WTC11 (cell line): ENCODE measurements around the gene REL. TPM values are rescaled to one million over a fixed set of nuclear protein-coding genes. Genes with fewer than 3 reads are reported as not detected.

Source experiments
- ATAC-seq: fragments of 200-7000 bp; cut with Tn5 transposase; 2 replicates; pipeline ENCODE4 v1.10.0; 2021; ENCODE audit warnings: mild to moderate bottlenecking, moderate library complexity
- CTCF ChIA-PET: fragments of 300-600 bp; sonication (Branson Sonifier 250); formaldehyde crosslinking; loops from one replicate; lab custom pipeline; 2021; ENCODE audit warnings: antibody characterized with exemption; lab: Charles Lee
- POLR2A ChIA-PET: fragments of 350-600 bp; sonication (Branson Sonifier 250); formaldehyde crosslinking; loops from one replicate; lab custom pipeline; 2021; ENCODE audit warnings: antibody characterized with exemption; lab: Charles Lee
- DNase-seq: peaks from one replicate; pipeline ENCODE4 v3.0.0; 2021; ENCODE audit warnings: low spot score
- H3K27ac Mint-ChIP-seq: 2 replicates; pipeline ENCODE4 v1.8.0; 2021; ENCODE audit warnings: mixed read lengths
- H3K27me3 Mint-ChIP-seq: 2 replicates; pipeline ENCODE4 v1.8.0; 2021; ENCODE audit warnings: low read depth, mild to moderate bottlenecking, moderate library complexity, mixed read lengths
- H3K36me3 Mint-ChIP-seq: 2 replicates; pipeline ENCODE4 v1.8.0; 2021; ENCODE audit warnings: mixed read lengths
- H3K4me1 Mint-ChIP-seq: 2 replicates; pipeline ENCODE4 v1.8.0; 2022; ENCODE audit warnings: mixed read lengths
- H3K4me3 Mint-ChIP-seq: 2 replicates; pipeline ENCODE4 v1.8.0; 2021; ENCODE audit warnings: mild to moderate bottlenecking, moderate library complexity, mixed read lengths
- H3K9me3 Mint-ChIP-seq: 2 replicates; pipeline ENCODE4 v1.8.0; 2021; ENCODE audit warnings: mixed read lengths
- ATF3 ChIP-seq: sonication (generic); formaldehyde crosslinking; conservative IDR thresholded peaks from 2 replicates; pipeline ENCODE4 v1.8.1; 2022; ENCODE audit warnings: mild to moderate bottlenecking, missing genetic modification reagents
- CBFB ChIP-seq: sonication (generic); formaldehyde crosslinking; IDR thresholded peaks from 2 replicates; pipeline ENCODE4 v1.8.1; 2022; ENCODE audit warnings: mild to moderate bottlenecking, low read depth, missing genetic modification reagents
- CREM ChIP-seq: sonication (generic); formaldehyde crosslinking; IDR thresholded peaks from 2 replicates; pipeline ENCODE4 v1.8.1; 2022; ENCODE audit warnings: mild to moderate bottlenecking, missing genetic modification reagents, moderate library complexity
- EMX1 ChIP-seq: fragments of 250-450 bp; sonication (Bioruptor Pico); IDR thresholded peaks from 2 replicates; pipeline ENCODE4 v1.8.0; 2021; ENCODE audit warnings: mild to moderate bottlenecking
- FOXJ3 ChIP-seq: sonication (generic); formaldehyde crosslinking; IDR thresholded peaks from 2 replicates; pipeline ENCODE4 v1.9.0; 2021; ENCODE audit warnings: missing genetic modification reagents, mild to moderate bottlenecking, borderline replicate concordance
- IRF1 ChIP-seq: sonication (generic); formaldehyde crosslinking; IDR thresholded peaks from 2 replicates; pipeline ENCODE4 v1.8.0; 2023; ENCODE audit warnings: missing genetic modification reagents
- IRF2 ChIP-seq: sonication (generic); formaldehyde crosslinking; IDR thresholded peaks from 2 replicates; pipeline ENCODE4 v1.8.0; 2022; ENCODE audit warnings: low read depth, missing genetic modification reagents, borderline replicate concordance
- MLX ChIP-seq: sonication (generic); formaldehyde crosslinking; IDR thresholded peaks from 2 replicates; pipeline ENCODE4 v1.8.1; 2023; ENCODE audit warnings: mild to moderate bottlenecking, missing genetic modification reagents, moderate library complexity
- MYBL2 ChIP-seq: sonication (generic); formaldehyde crosslinking; IDR thresholded peaks from 2 replicates; pipeline ENCODE4 v1.8.1; 2023; ENCODE audit warnings: mild to moderate bottlenecking, moderate library complexity, missing genetic modification reagents
- NFE2L1 ChIP-seq: sonication (generic); formaldehyde crosslinking; IDR thresholded peaks from 2 replicates; pipeline ENCODE4 v1.8.1; 2023; ENCODE audit warnings: missing genetic modification reagents
- NR3C1 ChIP-seq: sonication (generic); formaldehyde crosslinking; conservative IDR thresholded peaks from 2 replicates; pipeline ENCODE4 v1.8.1; 2023; ENCODE audit warnings: low read depth, mild to moderate bottlenecking, missing genetic modification reagents
- RORB ChIP-seq: fragments of 250-450 bp; sonication (Bioruptor Pico); IDR thresholded peaks from 2 replicates; pipeline ENCODE4 v1.9.0; 2021; ENCODE audit warnings: mild to moderate bottlenecking
- SMAD3 ChIP-seq: sonication (generic); formaldehyde crosslinking; IDR thresholded peaks from 2 replicates; pipeline ENCODE4 v1.8.0; 2022; ENCODE audit warnings: missing genetic modification reagents, mild to moderate bottlenecking, borderline replicate concordance
- SMAD4 ChIP-seq: sonication (generic); formaldehyde crosslinking; IDR thresholded peaks from 2 replicates; pipeline ENCODE4 v1.8.0; 2022; ENCODE audit warnings: mild to moderate bottlenecking, missing genetic modification reagents
- TEAD1 ChIP-seq: sonication (generic); formaldehyde crosslinking; IDR thresholded peaks from 2 replicates; pipeline ENCODE4 v1.8.0; 2022; ENCODE audit warnings: mild to moderate bottlenecking, missing genetic modification reagents
- USF1 ChIP-seq: sonication (generic); formaldehyde crosslinking; IDR thresholded peaks from 2 replicates; pipeline ENCODE4 v1.8.0; 2022; ENCODE audit warnings: mild to moderate bottlenecking, missing genetic modification reagents
- ZBTB21 ChIP-seq: sonication (generic); formaldehyde crosslinking; IDR thresholded peaks from 2 replicates; pipeline ENCODE4 v1.8.1; 2023; ENCODE audit warnings: mild to moderate bottlenecking, missing genetic modification reagents, borderline replicate concordance
- ZNF138 ChIP-seq: sonication (generic); formaldehyde crosslinking; conservative IDR thresholded peaks from 2 replicates; pipeline ENCODE4 v1.8.1; 2022; ENCODE audit warnings: mild to moderate bottlenecking, moderate library complexity, missing genetic modification reagents
- total RNA-seq: library from RNA; stranded (reverse); gene quantifications from 3 replicates; pipeline ENCODE4 v1.2.3, GENCODE V29; 2021
- TF ChIP-seq, protein P1 (sequence below): fragments of 250-450 bp; sonication (Bioruptor Pico); IDR thresholded peaks from 2 replicates; pipeline ENCODE4 v1.9.0; 2021; ENCODE audit warnings: mild to moderate bottlenecking
- TF ChIP-seq, protein P2 (sequence below): fragments of 250-450 bp; sonication (Bioruptor Pico); IDR thresholded peaks from 2 replicates; pipeline ENCODE4 v1.8.0; 2021; ENCODE audit warnings: mild to moderate bottlenecking
- TF ChIP-seq, protein P3 (sequence below): sonication (generic); formaldehyde crosslinking; IDR thresholded peaks from 2 replicates; pipeline ENCODE4 v1.8.0; 2023; ENCODE audit warnings: missing genetic modification reagents, mild to moderate bottlenecking, borderline replicate concordance

Gene REL
- total RNA-seq, 1 experiment from 2014 or later, result 8.4 TPM

- TF ChIP-seq CBFB (CRISPR knock-in tag) (no peak), FOXJ3 (no peak)
- TF ChIP-seq, protein P1, sequence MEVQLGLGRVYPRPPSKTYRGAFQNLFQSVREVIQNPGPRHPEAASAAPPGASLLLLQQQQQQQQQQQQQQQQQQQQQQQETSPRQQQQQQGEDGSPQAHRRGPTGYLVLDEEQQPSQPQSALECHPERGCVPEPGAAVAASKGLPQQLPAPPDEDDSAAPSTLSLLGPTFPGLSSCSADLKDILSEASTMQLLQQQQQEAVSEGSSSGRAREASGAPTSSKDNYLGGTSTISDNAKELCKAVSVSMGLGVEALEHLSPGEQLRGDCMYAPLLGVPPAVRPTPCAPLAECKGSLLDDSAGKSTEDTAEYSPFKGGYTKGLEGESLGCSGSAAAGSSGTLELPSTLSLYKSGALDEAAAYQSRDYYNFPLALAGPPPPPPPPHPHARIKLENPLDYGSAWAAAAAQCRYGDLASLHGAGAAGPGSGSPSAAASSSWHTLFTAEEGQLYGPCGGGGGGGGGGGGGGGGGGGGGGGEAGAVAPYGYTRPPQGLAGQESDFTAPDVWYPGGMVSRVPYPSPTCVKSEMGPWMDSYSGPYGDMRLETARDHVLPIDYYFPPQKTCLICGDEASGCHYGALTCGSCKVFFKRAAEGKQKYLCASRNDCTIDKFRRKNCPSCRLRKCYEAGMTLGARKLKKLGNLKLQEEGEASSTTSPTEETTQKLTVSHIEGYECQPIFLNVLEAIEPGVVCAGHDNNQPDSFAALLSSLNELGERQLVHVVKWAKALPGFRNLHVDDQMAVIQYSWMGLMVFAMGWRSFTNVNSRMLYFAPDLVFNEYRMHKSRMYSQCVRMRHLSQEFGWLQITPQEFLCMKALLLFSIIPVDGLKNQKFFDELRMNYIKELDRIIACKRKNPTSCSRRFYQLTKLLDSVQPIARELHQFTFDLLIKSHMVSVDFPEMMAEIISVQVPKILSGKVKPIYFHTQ (CRISPR knock-in tag), result no peak
These were observed 66.8 kb downstream of the REL start (continued) for GRCh38 chr2:60948161-60948560.

DNA sequence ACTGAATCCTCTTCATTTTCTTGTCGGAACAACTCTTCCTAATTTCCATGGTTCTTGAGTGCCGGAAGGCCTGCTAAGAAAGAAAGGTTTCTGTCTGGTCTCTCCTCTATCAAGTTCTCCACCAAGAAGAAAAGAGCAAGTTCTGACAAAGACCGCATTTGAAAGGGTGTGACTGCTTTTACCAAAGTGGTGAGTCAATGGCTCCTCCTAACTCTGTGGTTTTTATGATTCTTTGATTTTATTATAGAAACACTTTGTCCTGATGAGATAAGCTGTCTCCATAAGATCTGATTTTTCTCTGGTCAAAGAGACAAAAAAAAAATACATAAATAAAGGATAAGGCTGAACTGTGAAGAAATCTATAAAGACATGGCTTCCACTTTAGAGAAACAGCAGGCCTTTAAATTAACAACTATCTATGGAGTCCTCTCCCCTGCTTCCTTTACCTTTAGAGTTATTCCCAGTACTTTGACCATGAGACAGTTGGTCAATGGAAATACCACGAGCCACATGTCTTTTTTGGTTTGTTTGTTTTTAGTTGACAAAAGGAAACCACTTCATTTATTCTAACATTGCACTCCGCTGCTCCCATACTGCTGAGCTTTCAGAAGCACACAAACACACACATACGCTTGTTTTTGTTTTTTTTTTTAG lies 67.7 kb downstream of the REL start:
- H3K4me3 Mint-ChIP-seq, result no peak overlapping the region
- CTCF ChIA-PET, result no interaction called here
- H3K4me1 Mint-ChIP-seq, result no peaks in the 10 kb centered on the region
- peaks cover 12% of the 10 kb centered on the region for H3K36me3 Mint-ChIP-seq
- ATAC-seq (no peak), DNase-seq (no peak)
- H3K27ac Mint-ChIP-seq, result no peak overlapping the region
- POLR2A ChIA-PET, result no interaction called here
- H3K9me3 Mint-ChIP-seq, result peaks cover 15% of the 10 kb centered on the region
- TF ChIP-seq CREM (CRISPR knock-in tag) (no peak), NFE2L1 (CRISPR knock-in tag) (no peak), ATF3 (CRISPR knock-in tag) (no peak), USF1 (CRISPR knock-in tag) (no peak), SMAD4 (CRISPR knock-in tag) (no peak), IRF2 (no peak), TEAD1 (CRISPR knock-in tag) (no peak), EMX1 (CRISPR knock-in tag) (no peak), MLX (CRISPR knock-in tag) (no peak), CBFB (CRISPR knock-in tag) (no peak), IRF1 (CRISPR knock-in tag) (no peak), RORB (CRISPR knock-in tag) (no peak), MYBL2 (no peak), SMAD3 (CRISPR knock-in tag) (no peak), NR3C1 (no peak), ZNF138 (CRISPR knock-in tag) (no peak), ZBTB21 (no peak)
- TF ChIP-seq, protein P2, sequence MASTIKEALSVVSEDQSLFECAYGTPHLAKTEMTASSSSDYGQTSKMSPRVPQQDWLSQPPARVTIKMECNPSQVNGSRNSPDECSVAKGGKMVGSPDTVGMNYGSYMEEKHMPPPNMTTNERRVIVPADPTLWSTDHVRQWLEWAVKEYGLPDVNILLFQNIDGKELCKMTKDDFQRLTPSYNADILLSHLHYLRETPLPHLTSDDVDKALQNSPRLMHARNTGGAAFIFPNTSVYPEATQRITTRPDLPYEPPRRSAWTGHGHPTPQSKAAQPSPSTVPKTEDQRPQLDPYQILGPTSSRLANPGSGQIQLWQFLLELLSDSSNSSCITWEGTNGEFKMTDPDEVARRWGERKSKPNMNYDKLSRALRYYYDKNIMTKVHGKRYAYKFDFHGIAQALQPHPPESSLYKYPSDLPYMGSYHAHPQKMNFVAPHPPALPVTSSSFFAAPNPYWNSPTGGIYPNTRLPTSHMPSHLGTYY (CRISPR knock-in tag), result no peak
- TF ChIP-seq, protein P3, sequence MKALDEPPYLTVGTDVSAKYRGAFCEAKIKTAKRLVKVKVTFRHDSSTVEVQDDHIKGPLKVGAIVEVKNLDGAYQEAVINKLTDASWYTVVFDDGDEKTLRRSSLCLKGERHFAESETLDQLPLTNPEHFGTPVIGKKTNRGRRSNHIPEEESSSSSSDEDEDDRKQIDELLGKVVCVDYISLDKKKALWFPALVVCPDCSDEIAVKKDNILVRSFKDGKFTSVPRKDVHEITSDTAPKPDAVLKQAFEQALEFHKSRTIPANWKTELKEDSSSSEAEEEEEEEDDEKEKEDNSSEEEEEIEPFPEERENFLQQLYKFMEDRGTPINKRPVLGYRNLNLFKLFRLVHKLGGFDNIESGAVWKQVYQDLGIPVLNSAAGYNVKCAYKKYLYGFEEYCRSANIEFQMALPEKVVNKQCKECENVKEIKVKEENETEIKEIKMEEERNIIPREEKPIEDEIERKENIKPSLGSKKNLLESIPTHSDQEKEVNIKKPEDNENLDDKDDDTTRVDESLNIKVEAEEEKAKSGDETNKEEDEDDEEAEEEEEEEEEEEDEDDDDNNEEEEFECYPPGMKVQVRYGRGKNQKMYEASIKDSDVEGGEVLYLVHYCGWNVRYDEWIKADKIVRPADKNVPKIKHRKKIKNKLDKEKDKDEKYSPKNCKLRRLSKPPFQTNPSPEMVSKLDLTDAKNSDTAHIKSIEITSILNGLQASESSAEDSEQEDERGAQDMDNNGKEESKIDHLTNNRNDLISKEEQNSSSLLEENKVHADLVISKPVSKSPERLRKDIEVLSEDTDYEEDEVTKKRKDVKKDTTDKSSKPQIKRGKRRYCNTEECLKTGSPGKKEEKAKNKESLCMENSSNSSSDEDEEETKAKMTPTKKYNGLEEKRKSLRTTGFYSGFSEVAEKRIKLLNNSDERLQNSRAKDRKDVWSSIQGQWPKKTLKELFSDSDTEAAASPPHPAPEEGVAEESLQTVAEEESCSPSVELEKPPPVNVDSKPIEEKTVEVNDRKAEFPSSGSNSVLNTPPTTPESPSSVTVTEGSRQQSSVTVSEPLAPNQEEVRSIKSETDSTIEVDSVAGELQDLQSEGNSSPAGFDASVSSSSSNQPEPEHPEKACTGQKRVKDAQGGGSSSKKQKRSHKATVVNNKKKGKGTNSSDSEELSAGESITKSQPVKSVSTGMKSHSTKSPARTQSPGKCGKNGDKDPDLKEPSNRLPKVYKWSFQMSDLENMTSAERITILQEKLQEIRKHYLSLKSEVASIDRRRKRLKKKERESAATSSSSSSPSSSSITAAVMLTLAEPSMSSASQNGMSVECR (CRISPR knock-in tag), result no peak
- TF ChIP-seq, protein P1 (CRISPR knock-in tag), result no peak
- no peaks in the 10 kb centered on the region for H3K27me3 Mint-ChIP-seq
